G401.6 (cell line): Measurements from ENCODE around the gene ADRA2C.

Experiments
- FAIRE-seq: peaks from 2 replicates; lab custom pipeline; 2012; peaks lifted over from hg19 to GRCh38; lab: Jason Lieb, UNC

The ADRA2C gene

DNA sequence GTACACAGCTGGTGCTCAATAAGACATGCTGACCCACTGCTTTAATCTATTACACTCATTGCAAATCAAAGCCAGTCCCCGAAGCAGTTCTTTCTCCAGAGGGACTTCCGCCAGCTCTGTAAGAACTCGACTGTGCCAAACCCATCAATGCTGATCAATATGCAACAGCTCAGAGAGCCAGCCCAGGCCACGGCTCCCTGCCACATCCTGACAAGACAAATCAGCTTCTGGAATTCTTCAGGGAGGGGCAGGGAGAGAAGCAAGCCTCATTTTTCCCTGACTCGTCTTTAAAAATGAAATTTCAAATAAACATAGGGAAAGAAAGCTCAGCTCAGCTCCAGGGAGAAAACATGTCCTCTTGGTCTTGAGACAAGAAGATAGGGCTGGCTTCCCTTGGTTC lies 5.3 kb upstream of the ADRA2C start:
- FAIRE-seq, result no peak

- no peak for FAIRE-seq
Observed at GRCh38 chr4:3762264-3762663, 3.9 kb upstream of the ADRA2C start.

DNA sequence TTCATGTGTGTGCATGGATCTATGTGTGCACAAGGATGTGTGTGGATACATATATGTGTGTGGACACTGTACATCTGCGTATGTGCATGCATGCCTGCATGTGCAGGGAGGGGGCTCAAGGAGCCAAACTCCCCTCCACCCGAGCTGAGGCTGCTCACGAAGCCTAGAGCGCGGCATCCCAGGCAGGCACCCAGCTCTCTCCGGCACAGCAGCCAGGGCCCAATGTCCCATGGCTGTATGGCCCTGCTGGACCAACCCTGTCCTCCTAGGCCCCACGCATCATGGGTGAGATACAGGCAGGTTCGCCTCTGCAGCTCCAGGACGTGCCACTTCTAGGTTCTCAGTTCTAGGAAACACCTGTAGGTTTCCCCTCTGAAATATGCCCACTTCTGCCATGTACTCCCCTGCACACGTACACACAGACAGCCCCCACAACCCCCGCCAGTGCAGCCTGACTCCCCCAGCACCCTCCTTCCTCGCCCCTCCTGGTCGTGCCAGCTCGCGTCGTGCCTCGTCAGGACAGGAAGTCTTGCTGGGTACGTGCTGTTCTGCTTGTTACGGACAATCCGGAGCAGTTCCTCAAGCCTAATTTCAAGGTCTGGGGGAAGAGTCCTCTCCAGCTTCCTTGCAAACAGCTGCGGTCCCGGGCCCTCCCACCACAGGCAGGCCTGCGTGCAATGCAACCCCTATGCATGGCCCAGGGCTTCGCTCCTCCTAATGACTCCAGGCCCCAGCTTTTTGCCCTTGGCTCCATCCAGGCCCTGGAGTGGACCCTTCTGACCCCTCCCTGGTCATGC lies 3.2 kb upstream of the ADRA2C start:
- no peak for FAIRE-seq

GRCh38 chr4:3765271-3766035 lies 732 bp upstream of the ADRA2C start:
- no peak for FAIRE-seq

GRCh38 chr4:3766785-3767569 lies 792 bp downstream of the ADRA2C start:
- FAIRE-seq, result no peak

DNA sequence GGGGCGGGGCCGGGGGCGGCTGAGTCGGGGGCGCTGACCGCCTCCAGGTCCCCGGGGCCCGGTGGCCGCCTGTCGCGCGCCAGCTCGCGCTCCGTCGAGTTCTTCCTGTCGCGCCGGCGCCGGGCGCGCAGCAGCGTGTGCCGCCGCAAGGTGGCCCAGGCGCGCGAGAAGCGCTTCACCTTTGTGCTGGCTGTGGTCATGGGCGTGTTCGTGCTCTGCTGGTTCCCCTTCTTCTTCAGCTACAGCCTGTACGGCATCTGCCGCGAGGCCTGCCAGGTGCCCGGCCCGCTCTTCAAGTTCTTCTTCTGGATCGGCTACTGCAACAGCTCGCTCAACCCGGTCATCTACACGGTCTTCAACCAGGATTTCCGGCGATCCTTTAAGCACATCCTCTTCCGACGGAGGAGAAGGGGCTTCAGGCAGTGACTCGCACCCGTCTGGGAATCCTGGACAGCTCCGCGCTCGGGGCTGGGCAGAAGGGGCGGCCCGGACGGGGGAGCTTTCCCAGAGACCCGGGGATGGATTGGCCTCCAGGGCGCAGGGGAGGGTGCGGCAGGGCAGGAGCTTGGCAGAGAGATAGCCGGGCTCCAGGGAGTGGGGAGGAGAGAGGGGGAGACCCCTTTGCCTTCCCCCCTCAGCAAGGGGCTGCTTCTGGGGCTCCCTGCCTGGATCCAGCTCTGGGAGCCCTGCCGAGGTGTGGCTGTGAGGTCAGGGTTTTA lies 1.5 kb downstream of the ADRA2C start:
- no peak for FAIRE-seq

- no peak for FAIRE-seq
Observed at GRCh38 chr4:3768842-3769641, 2.9 kb downstream of the ADRA2C start.

DNA sequence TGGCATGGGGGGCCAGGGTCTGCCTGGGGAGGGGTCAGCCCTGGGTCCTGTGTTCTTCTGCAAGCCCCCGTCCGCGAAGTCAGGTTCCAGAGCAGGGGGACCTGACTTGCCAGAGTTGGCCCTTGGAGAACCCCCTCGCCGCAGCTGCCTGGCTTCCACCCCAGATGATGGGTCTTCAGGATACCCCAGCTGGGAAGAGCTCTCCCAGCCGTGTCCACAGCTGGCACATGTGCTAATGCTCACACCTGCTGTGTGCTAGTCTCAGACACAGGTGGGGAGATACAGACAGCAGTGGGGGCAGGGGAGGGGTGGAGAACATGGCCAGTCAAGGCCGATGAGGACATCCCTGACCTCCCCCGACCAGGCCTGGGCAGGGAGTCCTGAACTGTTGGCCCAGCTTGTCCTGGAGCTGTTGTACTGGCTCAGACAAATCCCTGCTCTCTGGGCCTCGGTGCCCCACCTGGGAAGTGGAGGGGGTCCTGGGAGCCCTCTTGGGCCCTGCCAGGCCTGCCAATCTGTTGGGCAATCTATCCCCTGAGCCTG lies 3.5 kb downstream of the ADRA2C start:
- FAIRE-seq, result no peak

DNA sequence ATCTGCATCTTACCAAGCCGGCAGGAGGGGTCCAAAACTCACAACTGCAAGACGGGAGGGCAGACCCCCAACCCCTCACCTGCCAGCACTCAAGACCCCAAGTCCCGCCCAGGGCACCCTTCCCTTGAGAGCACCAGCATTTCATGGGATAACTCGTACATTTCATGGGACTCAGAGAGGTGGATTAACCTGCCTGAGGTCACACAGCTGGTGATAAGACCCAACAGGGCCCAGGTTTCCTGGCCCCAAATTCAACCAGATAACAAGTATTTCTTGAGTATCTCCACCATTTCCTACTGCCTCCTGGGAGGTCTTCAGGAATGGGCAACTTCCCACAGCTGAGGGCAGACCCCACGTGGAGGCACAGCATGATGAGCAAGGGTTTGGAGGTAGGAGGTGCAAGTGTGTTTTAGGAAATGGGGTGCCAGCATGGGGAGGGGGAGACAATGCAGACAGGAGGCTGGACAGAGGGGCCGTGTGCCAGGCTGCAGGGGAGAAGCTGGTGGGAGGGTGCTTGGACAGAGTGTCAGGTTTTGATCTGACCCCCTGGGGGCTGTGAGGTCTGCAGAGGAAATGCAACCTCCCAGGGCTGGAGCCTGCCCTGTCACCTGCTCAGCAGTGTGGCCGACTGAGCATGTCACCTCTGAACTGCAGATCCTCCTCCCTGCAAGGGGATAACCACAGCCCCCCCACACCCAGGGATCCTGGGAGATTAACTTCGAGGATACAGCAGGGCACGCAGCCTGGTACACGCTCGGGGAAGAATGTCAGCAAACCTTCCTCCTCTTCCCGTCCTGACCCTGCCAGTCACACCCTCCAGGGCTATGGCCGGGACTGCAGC lies 4.4 kb downstream of the ADRA2C start:
- no peak for FAIRE-seq

- no peak for FAIRE-seq
Observed at GRCh38 chr4:3771164-3771809, 5.1 kb downstream of the ADRA2C start.

DNA sequence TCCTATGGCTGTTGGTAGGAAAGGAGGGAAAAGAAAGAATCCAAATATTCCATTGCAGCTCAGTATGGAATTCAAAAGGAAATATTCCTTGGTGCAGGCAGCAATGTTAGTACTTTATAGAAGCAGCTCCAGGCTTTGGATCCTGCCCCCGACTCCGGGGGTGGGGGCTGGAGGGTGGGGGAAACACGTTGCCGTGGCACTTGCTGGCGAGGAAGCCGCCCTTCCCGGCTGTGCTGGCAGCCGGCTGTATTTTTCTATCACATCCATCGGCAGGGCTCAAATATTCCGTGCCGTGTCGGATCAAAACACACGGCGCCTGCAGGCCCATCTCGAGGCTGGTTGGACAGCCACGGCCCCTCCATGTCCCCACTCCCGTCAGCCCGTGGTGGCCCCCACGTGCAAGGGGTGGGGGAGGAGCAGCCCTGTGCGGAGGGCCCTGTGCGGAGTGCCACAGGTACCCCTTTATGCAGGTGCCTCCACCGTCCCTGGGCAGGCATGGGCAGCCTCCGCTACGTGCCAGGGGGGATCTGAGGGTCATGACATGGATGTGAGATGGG lies 5.8 kb downstream of the ADRA2C start:
- no peak for FAIRE-seq

GRCh38 chr4:3772632-3773031 lies 6.4 kb downstream of the ADRA2C start:
- no peak for FAIRE-seq

- FAIRE-seq, result no peak
Observed at GRCh38 chr4:3773552-3774001, 7.4 kb downstream of the ADRA2C start.

DNA sequence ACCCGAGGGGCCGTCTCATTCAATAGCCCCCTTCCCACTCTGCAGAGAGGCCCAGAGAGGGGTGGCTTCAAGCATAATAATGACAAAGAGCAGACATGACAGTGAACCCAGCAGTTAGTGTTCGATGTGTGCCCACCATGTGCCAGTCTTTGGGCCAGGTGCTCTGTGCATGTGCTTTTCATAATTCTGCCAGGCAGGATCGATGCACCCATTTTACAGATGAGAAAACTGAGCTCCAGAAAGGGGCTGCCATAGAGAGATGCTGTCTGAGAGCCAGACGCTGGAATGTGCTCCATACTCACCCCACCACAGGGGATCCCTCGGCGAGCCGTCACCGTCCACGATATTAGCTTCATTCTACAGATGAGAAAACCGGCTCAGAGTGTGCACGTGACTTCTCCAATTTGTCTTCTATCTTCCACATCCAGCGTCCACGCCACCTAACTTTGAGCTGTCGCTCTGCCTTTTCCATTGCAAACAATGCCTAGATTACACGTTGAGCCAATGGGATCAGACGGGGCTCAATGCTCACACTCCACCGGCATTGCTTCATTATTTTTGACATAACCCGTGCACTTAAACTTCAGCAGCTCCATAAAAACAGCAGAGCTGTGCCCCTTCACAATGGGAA lies 8.2 kb downstream of the ADRA2C start:
- FAIRE-seq, result no peak

DNA sequence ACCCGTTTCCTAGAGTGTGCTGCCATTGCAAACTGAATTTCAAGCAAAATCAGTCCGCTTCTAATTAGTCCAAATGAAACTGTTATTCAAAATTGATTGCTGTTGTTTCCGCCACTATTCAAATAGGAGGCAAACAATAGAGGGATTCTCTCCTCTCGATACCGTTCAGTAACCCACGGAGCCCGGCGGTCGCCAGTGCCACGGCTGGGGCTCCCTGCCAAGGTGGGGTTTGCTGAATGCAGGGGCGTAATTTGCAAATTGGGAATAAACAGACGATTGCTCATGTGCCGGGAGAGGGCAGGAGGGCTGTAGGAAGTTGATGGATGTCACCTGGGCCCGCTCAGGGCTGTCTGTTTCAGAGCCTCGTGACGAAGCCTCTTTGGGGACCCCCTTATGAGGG lies 8.8 kb downstream of the ADRA2C start:
- no peak for FAIRE-seq

GRCh38 chr4:3775576-3775975 lies 9.4 kb downstream of the ADRA2C start:
- FAIRE-seq, result no peak

DNA sequence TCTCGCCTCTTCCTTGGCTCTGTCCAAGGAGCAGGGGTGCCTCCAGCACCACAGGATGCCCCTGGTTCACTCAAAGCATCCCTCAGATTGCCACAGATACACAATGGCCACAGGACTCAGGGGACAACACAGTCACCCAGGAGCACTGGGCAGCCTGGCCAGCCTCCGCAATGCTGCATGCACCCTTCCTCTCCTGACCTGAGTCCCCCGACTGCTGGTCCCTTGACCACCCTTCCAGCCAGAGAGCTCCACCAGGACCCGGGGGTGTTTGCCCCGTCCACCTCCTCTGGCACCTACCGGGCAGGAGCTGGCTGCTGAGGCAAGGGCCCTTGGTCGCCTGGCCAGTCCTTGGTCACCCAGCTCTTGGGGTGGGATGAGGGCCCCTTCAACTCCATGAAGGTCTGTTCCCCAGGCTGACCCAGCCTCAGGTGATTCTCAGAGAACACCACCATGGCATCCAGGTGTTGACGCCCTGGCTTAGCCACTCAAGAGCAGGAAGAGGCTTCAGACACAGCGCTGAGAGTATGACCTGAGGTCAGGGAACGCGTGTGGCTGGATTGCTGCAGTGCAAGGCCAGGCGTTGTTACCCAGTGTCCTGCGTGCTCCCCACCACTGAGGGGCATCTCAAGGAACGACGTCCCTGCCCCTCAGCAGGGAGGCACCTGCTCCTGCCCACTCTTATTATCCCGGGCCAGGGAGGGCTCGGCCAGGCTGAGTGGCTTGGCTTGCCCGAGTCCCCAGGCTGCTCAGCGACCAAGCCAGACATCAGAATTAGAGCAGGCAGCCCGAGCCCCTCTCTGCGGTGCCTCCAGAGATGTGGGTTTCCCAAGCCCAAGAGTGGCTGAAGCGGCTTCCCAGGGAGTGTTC lies 10.2 kb downstream of the ADRA2C start:
- FAIRE-seq, result no peak

GRCh38 chr4:3777033-3777390 lies 10.8 kb downstream of the ADRA2C start:
- FAIRE-seq, result no peak
